Psoas muscle (tissue), 8 donors: ENCODE data around the gene CDH11. TPM values are rescaled to one million over a fixed set of nuclear protein-coding genes. Genes with fewer than 3 reads are reported as not detected.

Source experiments
- ATAC-seq, 4 donors: fragments of 200-7000 bp; cut with Tn5 transposase; one replicate each; pipeline ENCODE4 v1.9.1; 2020; ENCODE audit warnings: moderate library complexity in 3 of 4, mild to moderate bottlenecking in 2 of 4
- DNase-seq, 2 donors: peaks; one replicate each; pipeline ENCODE4 v3.0.0-alpha.2; 2020
- H3K27ac ChIP-seq: fragments of 200-600 bp; one replicate; pipeline ENCODE4 v1.8.0; 2022
- H3K27me3 ChIP-seq, 3 donors: fragments of 200-600 bp in 1 of 3; one replicate each; pipeline versions ENCODE4 v1.6.1 to v1.8.0; 2013 to 2022; ENCODE audit warnings: low read length in 2 of 3, mild to moderate bottlenecking in 2 of 3, moderate library complexity in 1 of 3; ENCODE audit not compliant: insufficient read depth in 3 of 3
- H3K36me3 ChIP-seq, 2 donors: fragments of 200-600 bp in 1 of 2; one replicate each; pipeline versions ENCODE4 v1.6.1 to v1.8.0; 2013 to 2022; ENCODE audit warnings: low read depth in 1 of 2, mild to moderate bottlenecking in 1 of 2, moderate library complexity in 1 of 2; ENCODE audit not compliant: insufficient read depth in 1 of 2
- H3K4me1 ChIP-seq: fragments of 200-600 bp; one replicate; pipeline ENCODE4 v1.8.0; 2022
- H3K4me3 ChIP-seq: fragments of 200-600 bp; one replicate; pipeline ENCODE4 v1.8.0; 2022; ENCODE audit warnings: mild to moderate bottlenecking
- H3K9me3 ChIP-seq: fragments of 200-600 bp; one replicate; pipeline ENCODE4 v1.8.0; 2022
- WGBS, 3 donors: extraction: QIAGEN DNeasy Blood & Tissue Kit; methylation state at CpG; one replicate each; pipeline versions ENCODE4 v1.1.6 to v1.1.7; 2013; 5-methylcytosine and 5-hydroxymethylcytosine counted together
- intact Hi-C, 2 donors: fragments of 100-400 bp; cut with DNase I; formaldehyde crosslinking; loops; one replicate each; pipeline versions ENCODE4 v1.11.0 to v1.14.2; 2022
- polyA plus RNA-seq, 3 donors: library from polyadenylated mRNA; stranded (reverse); fragments of 200-250 nt; gene quantifications; one replicate each; pipeline ENCODE4 v1.2.3, GENCODE V29; 2013
- total RNA-seq, 4 donors: library from RNA; stranded (reverse); fragmentation: NEBNext Ultra II Directional in 2 of 4; extraction: Animal tissue kit (Norgen Biotek cat#: 25700) in 2 of 4; gene quantifications; one replicate each; pipeline versions ENCODE4 v1.2.1 to v1.2.4, GENCODE V29; 2021 to 2023
- TF ChIP-seq, protein P1 (sequence below): fragments of 200-600 bp; IDR thresholded peaks from one replicate; pipeline ENCODE4 v1.8.0; 2022; ENCODE audit warnings: antibody characterized with exemption
- donor health status: healthy with polysubstance abuse.
- donor health status: DM: no; HTN: no; CAD: no; lungs with moderate emphysema.
- donor health status: Bipolar disorder and iron deficiency.
- donor health status: healthy.
- donor health status: DM: yes; HTN: yes; CAD: no.
- donor health status: DM: no; HTN: no; CAD: no.
- donor health status: DM: no; HTN: no; CAD: no.
- donor health status: DM: yes; HTN: yes; CAD: no.

Gene CDH11
- total and polyA plus RNA-seq, 7 donors = 0.33 to 16.8 (median 3.2) TPM

DNA sequence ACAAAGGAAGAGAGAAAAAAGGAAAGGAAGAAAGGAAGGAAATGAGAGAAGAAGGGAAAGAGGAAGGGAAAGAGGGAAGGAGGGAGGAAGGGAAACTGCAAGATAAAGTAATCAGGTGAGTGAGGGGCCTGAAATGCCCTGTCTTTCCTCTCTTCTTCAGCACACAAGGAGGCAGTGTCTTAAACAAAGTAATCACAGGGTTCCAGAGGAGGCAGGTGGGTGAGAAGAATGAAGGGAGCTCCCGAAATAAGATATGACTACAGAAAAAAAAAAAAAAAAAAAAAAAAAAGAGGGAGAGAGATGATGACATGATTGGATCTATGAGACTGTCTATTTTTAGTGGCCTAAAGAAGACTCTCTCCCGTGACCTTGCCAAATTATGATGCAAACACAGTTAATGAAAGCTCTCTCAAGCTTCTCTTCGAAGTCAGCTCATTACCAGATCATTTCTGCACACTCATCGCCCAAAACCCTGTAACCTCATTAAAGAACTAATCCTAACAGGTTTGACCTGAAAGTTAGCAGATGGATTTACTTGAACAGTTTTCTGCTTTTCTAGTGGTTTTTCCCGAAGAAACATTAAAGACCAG lies 53.6 kb downstream of the CDH11 start:
- no peak for DNase-seq
- H3K36me3 ChIP-seq = no peaks in the 10 kb centered on the region
- 20 to 35% (median 23%) methylated on average over 5 of the region's 5 CpGs for WGBS, 3 donors
- peak; percentile 29 to 55 (median 40) for ATAC-seq
- TF ChIP-seq, protein P1, sequence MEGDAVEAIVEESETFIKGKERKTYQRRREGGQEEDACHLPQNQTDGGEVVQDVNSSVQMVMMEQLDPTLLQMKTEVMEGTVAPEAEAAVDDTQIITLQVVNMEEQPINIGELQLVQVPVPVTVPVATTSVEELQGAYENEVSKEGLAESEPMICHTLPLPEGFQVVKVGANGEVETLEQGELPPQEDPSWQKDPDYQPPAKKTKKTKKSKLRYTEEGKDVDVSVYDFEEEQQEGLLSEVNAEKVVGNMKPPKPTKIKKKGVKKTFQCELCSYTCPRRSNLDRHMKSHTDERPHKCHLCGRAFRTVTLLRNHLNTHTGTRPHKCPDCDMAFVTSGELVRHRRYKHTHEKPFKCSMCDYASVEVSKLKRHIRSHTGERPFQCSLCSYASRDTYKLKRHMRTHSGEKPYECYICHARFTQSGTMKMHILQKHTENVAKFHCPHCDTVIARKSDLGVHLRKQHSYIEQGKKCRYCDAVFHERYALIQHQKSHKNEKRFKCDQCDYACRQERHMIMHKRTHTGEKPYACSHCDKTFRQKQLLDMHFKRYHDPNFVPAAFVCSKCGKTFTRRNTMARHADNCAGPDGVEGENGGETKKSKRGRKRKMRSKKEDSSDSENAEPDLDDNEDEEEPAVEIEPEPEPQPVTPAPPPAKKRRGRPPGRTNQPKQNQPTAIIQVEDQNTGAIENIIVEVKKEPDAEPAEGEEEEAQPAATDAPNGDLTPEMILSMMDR = peak; percentile 21
- peaks cover 26% of the 10 kb centered on the region for H3K4me1 ChIP-seq
- H3K27ac ChIP-seq = peak overlapping the region; percentile 93
- no peaks in the 10 kb centered on the region for H3K27me3 ChIP-seq
- H3K9me3 ChIP-seq = no peaks in the 10 kb centered on the region
- H3K4me3 ChIP-seq = no peak overlapping the region
- intact Hi-C loops = loop anchor here in 1 of 2 donors (5.0 kb wide), 1 partner anchor 54 kb away; the partner anchor contains the start of gene CDH11

DNA sequence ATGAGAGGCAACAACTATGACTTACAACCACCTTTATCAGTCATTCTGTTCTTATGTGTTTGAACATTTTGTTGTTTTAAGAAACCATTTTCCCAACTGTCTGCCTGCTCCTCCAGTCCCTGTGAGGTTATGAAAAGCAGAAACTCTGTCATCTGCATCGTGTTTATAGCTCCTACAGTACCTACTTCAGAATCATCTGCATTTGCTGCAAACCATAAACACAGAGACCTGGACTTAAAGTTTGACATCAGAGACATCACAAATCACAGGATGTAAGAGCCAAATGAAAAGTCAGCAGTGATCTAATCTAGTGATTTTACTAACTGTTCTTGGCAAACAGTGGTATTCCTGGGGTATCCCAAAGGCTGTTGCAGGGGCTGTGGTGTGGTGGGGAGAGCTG lies 55.2 kb downstream of the CDH11 start:
- no peaks in the 10 kb centered on the region for H3K36me3 ChIP-seq
- H3K4me1 ChIP-seq = peaks cover 26% of the 10 kb centered on the region
- TF ChIP-seq, protein P1 = no peak
- no peak for DNase-seq
- no peak overlapping the region for H3K27ac ChIP-seq
- no peak overlapping the region for H3K4me3 ChIP-seq
- H3K27me3 ChIP-seq = no peaks in the 10 kb centered on the region
- no peaks in the 10 kb centered on the region for H3K9me3 ChIP-seq
- 77 to 97% (median 79%) methylated on average over 1 of the region's 1 CpG for WGBS, 3 donors
- ATAC-seq = no peak
- intact Hi-C loops = loop anchor here in 1 of 2 donors (5.0 kb wide), 1 partner anchor 56 kb away; the partner anchor contains the start of gene CDH11

DNA sequence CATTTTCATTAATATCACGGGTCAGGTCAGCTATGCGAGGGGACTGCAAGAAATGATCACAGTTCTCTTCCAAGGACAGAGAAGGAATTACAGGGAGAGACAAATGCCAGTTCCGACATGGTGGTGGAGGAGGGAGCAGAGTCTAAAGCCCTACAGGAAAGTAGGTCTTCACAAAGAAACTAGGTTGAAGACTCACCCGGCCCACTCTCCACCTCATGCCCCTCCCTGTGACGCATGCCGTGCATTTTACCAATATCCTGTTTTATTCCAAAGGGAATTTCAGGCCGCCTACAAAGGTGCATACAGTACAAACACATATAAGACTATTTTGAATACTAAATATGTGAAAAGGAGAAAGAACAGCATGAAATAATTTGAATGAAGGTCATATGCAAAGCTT lies 56.8 kb downstream of the CDH11 start:
- ATAC-seq (no peak), DNase-seq (no peak)
- Histone ChIP-seq H3K36me3 (no peaks in the 10 kb centered on the region), H3K9me3 (no peaks in the 10 kb centered on the region), H3K27ac (no peak overlapping the region), H3K4me3 (no peak overlapping the region), H3K27me3 (no peaks in the 10 kb centered on the region), H3K4me1 (peaks cover 16% of the 10 kb centered on the region)
- intact Hi-C loops = loop anchor here in 1 of 2 donors (5.0 kb wide), 1 partner anchor 57 kb away; the partner anchor contains the start of gene CDH11
- TF ChIP-seq, protein P1 = no peak
- 86 to 94% (median 91%) methylated on average over 7 of the region's 7 CpGs for WGBS, 3 donors

DNA sequence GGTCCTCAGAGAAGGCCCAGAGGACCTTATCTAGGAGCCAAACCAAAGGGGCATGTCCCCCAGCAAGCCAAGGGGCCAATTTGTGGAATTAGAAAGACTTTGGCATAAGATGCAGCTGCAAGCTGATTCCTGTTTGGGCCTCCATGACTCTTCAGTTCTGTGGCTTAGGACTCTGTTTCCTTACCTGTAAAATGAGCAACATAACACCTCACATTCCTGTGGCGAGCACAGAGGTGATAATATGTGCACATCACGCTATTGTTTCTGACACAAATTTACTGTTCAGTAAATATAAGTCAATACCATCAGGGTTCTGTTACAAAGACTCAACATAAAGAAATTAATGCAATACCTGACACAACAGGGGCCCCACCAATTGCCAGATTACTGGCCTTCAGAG lies 57.7 kb downstream of the CDH11 start:
- no peak overlapping the region for H3K4me3 ChIP-seq
- no peaks in the 10 kb centered on the region for H3K27me3 ChIP-seq
- WGBS, 3 donors = 91 to 99% (median 93%) methylated on average over 2 of the region's 2 CpGs
- ATAC-seq (no peak), DNase-seq (no peak)
- H3K36me3 ChIP-seq = no peaks in the 10 kb centered on the region
- peaks cover 7% of the 10 kb centered on the region for H3K4me1 ChIP-seq
- TF ChIP-seq, protein P1 = no peak
- H3K27ac ChIP-seq = no peak overlapping the region
- no peaks in the 10 kb centered on the region for H3K9me3 ChIP-seq
- intact Hi-C loops = no loop called here
